ENCODE data around the gene PKIB. TPM values are rescaled to one million over a fixed set of nuclear protein-coding genes. Genes with fewer than 3 reads are reported as not detected.

Gene PKIB
- total RNA-seq, 4 donors from 2014 or later: 1.1 to 9.8 (median 4.5) TPM

DNA sequence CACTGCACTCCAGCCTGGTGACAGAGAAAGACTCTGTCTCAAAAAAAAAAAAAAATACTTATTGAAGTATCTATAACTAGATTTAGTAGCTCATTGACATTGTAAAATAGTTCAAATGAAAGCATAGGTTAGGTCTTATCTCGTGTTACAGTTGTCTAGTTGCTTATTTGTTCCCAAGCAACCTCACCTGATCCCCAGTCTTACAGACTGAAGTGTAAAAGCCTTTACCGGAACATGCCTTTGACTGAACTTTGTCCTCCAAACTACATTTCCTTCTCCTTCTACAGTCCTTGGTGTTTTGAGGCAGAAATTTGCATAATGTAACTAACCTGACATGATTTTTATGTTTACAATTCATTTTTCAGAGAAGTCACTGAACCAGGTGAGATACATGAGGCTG lies 61.0 kb downstream of the PKIB start:
- TF ChIP-seq CTCF (IDR thresholded peaks at IDR 0.05): no peak
- ATAC-seq (ENCODE audit: low FRiP score) (no peak), DNase-seq (ENCODE audit: low spot score) (no peak)

- no peak for DNase-seq (ENCODE audit: low spot score)
- ATAC-seq (ENCODE audit: low FRiP score): no peak
- TF ChIP-seq CTCF (IDR thresholded peaks at IDR 0.05): no peak
Measured at GRCh38 chr6:122673343-122673961, 63.2 kb downstream of the PKIB start.

DNA sequence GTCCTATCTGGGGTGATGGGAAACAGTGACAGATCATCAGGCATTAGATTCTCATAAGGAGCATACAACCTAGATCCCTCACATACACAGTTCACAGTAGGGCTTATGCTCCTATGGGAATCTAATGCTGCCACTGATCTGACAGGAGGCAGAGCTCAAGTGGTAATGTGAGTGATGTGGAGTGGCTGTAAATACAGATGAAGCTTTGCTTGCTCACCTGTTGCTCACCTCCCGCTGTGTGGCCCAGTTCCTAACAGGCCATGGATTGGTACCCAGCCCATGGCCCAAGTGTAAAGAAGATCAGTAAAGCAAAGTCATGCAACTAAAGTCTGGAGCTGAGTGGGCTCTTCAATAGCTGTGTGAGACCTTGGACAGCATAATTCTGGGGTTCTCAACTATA lies 65.9 kb downstream of the PKIB start:
- no peak for ATAC-seq (ENCODE audit: low FRiP score)
- DNase-seq (ENCODE audit: low spot score): no peak
- no peak for TF ChIP-seq CTCF (IDR thresholded peaks at IDR 0.05)

DNA sequence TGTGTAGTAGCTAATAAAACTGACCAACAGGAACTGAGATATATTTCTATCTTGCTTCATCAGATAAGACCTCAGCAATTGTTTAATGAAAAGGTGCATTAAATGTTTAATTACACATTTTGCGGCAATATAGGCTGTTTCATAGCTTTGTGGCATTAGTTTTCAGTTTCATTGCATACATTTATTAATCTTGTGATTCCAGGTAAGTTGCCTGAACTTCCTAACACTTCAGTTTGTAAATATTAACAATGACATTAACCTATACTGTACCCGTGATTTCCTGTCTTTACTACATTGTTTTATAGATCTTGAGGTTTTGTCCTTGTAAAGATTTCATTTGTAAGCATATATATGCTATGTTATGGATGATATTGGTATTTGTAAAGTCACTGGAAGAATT lies 66.5 kb downstream of the PKIB start:
- no peak for TF ChIP-seq CTCF (IDR thresholded peaks at IDR 0.05)
- ATAC-seq (ENCODE audit: low FRiP score) (no peak), DNase-seq (ENCODE audit: low spot score) (no peak)

DNA sequence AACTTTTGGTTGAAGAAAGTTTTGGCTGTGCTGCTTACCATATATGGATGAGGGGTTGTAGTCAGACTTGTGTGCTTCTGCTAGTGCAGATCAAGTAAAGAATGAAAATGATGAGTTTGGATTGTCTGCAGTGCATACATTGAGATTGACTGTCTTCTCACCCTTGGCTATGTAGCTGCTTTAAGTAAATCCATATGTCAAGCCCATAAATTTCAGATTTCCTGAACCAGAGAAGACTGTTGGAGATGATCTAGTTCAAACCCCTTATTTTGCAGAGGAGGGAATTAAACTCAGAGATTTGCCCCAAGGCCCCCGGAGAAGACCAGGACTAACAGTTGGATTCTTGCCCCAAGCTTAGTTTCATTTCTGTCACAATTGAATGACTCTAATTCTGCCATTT lies 67.2 kb downstream of the PKIB start:
- no peak for ATAC-seq (ENCODE audit: low FRiP score)
- no peak for DNase-seq (ENCODE audit: low spot score)
- TF ChIP-seq CTCF (IDR thresholded peaks at IDR 0.05): no peak

DNA sequence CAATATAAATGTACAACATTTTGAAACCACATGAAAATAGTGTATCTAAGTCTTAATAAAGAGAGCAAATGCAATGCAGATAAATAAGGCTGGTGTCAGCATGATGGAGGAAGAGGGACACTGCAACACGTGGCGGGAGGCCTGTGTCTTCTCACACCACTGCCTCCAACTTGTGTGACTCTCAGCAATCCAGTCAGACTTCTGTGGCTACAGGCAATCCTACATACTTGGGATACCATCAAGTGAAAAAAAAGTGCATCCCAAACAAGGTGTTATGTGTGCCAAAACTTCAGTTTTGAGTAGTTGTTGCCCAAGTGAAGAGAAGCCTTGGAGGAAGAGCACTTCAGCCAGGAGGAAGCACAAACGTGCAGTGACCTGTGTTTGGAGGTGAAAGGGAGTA lies 68.6 kb downstream of the PKIB start:
- no peak for ATAC-seq (ENCODE audit: low FRiP score)
- TF ChIP-seq CTCF (IDR thresholded peaks at IDR 0.05): no peak
- no peak for DNase-seq (ENCODE audit: low spot score)

GRCh38 chr6:122681705-122682104 lies 71.5 kb downstream of the PKIB start:
- TF ChIP-seq CTCF (IDR thresholded peaks at IDR 0.05): no peak
- ATAC-seq (ENCODE audit: low FRiP score): no peak
- DNase-seq (ENCODE audit: low spot score): no peak
